GM19099 (cell line): ENCODE data around the gene COL16A1.

ENCODE experiments used
- POLR2A ChIP-seq: IDR thresholded peaks from 3 replicates; pipeline ENCODE4 v1.6.1; 2011; ENCODE audit warnings: low read depth; ENCODE audit not compliant: insufficient read length; ENCODE audit errors: extremely low read depth

The COL16A1 gene

DNA sequence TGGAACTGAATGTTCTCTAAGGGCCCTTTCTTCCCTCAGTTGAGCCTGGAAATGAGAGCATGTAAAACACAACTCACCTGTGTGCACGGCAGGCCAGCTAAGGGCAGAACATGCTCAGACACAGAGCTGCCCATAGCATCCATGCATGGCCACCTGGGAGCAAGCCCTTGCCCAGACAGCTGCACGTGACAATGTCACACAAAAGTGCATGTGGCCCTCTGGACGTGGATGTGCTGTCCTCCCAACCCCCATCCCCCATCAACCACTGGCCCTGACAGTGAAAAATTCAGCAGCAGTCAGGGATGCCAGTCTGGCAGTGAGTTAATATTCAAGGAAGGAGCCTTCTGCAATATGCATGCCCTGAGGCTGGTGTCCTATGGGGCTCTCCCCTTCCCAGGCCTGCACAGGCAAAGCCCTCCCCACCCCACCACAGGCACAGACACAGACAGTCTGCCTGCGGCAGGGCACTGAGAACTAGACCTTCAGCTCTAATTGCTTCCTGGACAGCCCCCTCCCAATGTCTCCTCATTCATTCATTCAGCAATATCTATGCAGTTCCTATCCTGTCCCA, 14.6 kb upstream of the COL16A1 start:
- TF ChIP-seq POLR2A: no peak

DNA sequence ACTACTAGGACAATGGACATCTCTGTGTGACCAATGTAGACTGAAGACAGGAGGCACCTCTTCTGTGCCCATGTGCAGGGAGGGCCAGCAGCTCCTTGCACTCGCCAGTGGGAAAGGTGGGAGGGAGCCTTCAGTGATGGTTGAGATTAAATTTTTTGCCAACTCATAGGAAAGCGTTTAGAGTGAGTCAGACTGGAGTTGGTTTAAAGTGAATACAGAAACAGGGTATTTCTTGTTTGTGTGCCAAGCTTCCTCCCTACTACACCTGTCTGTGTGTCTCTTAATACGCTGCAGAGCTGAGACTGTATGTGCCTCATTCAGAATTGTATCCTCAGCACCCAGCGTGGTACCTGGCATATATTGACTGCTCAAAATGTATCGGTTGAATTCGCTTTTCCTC, 13.5 kb upstream of the COL16A1 start:
- no peak for TF ChIP-seq POLR2A

DNA sequence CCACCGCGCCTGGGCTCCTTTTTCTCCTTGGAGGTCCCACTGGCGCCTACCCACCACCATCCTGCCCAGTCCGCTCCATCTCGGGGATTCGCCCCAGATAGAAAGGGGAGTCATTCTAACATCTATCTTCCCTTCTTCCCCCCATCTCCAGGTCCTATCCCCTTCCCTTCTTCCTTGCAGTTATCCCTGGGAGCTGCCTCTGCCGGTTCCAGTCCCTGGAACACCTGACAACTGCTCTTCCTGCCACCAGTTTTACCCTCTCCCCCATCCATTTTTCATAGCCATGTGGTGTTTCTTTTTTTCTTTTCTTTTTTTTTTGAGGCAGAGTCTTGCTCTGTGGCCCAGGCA, 12.0 kb upstream of the COL16A1 start:
- no peak for TF ChIP-seq POLR2A

GRCh38 chr1:31715087-31715872, 11.5 kb upstream of the COL16A1 start:
- no peak for TF ChIP-seq POLR2A

DNA sequence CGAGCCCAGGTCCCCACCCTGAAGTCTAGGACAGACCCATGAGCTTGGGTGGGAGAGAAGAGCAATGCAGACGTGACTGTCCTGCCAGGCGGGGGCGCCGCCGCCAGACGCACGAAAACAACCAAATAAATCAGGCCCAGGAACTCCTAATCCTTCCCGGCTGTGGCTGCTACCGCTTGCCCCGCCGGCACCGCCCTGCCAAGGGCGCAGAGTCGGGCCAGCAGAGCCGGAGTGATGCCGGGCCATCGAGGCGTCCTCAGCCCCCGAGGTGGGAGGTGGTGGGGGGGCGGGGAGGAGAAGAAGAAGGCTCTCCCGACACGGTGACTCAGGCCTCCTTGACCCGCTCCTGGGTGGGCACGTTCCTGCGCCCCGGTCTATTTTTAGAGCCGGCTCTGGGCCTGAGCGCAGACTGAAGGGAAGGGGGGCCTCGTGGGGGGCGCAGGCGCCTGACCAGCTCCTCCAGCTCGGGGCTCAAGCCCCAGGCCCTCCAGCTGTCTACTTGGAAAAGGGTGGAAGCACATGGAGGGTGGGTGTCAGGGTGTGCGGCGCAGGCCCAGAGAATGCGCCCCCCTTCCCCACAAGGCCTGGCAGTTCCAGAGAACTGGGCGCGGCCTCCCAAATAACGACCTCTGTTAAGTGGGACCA, 10.7 kb upstream of the COL16A1 start:
- TF ChIP-seq POLR2A: no peak

DNA sequence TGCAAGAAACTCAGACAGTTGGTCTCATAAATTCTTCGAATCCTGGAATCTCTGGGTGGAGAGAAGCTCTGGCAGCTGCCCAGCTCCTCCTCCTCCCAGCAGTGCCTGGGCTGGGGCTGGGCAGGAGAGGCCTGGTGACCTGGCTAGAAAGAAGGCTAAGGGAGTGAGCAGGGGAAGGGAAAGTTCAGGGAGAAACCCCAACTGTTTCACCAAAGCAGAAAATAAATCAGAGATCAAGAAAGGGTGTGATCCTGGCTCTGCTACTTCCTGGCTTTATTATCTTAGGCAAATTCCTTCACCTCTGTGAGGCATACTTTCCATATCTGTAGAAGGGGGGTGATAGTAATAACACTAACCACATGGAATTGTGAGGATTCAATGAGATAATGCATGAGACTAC, 8.8 kb upstream of the COL16A1 start:
- no peak for TF ChIP-seq POLR2A

- TF ChIP-seq POLR2A: no peak
These were observed 8.3 kb upstream of the COL16A1 start for GRCh38 chr1:31712068-31712467.

DNA sequence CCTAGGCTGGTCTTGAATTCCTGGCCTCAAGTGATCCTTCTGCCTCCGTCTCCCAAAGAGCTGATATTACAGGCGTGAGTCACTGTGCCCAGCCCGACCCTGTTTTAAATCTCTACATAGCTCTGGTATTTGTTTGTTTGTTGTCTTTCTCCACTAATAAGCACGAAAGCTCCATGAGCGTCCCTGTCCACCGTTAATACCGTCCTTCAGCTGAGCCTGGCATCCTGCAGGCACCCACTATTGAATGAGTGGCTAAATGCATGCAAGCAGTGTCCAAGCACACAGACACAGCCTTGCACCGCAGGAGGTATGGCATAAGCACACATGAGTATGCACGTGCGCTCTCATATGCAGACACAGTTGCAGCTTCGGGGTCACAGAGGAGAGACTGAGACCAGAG, 4.5 kb upstream of the COL16A1 start:
- no peak for TF ChIP-seq POLR2A

DNA sequence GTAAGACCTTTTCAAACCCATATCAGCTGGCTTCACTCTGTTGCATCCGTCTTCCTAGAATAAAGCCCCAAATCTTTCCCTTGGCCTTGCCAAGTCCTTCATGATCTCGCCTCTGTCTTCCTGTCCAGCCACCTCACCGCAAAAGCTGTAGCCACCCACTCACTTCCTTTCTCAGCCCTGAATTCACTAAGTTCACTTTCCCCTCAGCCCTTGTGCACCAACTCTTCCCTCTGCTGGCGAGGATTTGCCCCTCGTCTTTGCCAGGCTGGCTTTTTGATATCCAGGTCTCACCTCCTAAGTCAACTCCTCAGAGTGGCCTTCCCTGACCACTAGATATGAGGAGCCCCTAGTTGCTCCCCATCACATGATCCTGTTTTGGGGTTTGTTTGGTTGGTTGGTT, 3.9 kb upstream of the COL16A1 start:
- TF ChIP-seq POLR2A: no peak

- no peak for TF ChIP-seq POLR2A
These were observed 2.7 kb upstream of the COL16A1 start for GRCh38 chr1:31706384-31707058.

GRCh38 chr1:31705080-31705866, 1.5 kb upstream of the COL16A1 start:
- no peak for TF ChIP-seq POLR2A

DNA sequence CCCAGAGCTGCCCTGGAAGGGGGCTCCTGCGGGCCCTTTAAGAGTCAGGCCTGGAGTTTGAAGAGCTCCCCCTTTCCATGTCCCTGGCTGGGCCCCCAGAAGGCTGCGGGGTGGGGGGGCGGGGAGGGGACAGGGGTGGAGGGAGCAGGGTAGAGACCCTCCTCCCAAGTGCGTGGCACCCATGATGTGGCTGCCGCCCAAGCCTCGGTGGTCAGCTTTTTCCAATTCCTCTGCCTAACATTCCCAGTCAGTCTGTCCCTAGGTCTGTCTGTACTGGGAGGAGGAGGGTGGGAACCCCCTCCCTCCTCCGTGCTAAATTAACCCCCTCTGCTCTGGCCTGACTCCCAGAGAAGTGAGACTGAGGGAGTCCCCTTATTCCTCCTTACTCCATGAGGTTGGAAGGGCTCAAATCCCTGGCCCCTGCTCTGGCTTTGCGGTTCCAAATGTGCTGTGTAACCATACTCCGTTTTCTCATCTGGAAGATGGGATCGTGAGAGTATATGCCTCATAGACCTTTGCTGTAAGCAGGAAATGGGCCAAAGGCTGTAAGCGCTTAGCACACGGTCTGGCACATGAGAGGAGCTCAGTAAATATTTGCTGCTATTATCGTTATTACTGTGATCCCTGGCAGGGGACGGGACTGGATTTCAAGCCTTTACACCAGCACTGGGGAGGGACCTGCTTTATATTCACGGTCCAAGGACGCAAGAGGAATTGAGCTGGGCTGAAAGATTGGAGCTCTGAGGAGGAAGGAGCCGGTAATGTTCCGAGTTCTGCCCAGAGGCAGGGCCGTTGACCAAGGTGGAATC, 658 bp upstream of the COL16A1 start:
- TF ChIP-seq POLR2A: no peak

DNA sequence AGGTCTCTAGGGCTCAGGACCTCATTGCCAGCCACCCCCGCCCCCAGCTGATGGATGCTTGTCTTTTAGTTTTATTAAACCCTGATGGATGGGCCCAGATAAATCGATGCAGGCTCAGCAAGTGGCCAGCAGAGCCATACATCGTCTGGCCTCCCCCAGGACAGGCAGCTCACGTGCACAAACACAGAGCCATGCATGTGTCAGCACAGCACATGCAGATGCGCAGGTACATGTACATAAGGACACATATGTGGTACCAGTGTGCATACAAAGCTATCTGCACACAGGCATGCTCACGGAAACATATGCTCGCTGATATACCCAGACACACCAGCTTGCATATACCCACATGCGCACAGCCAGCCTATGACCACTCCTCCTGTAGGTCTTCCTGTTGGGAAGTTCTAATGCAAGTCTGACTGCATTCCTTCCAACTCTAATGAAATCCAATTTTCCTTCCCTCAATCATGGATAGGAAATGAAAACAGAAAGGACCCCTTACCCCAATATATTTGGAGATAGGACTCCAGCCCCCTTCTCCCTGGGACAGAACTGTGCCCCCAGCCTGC, 897 bp downstream of the COL16A1 start:
- TF ChIP-seq POLR2A: no peak
